GM19328 (cell line): ENCODE measurements around the gene HMGCR.

Experiments used
- ATAC-seq: cut with Tn5 transposase; IDR thresholded peaks from one replicate; pipeline ENCODE4 v1.9.1; 2021; ENCODE audit warnings: mild to moderate bottlenecking, moderate library complexity; ENCODE audit not compliant: unreplicated experiment

Gene HMGCR

GRCh38 chr5:75340714-75341478 lies 3.9 kb downstream of the HMGCR start:
- ATAC-seq = no peak

- ATAC-seq = no peak
Observed at GRCh38 chr5:75341934-75342333, 4.9 kb downstream of the HMGCR start.

- ATAC-seq = no peak
Observed at GRCh38 chr5:75342836-75343235, 5.8 kb downstream of the HMGCR start.

- ATAC-seq = no peak
Observed at GRCh38 chr5:75348241-75348640, 11.2 kb downstream of the HMGCR start.

GRCh38 chr5:75349663-75350062 lies 12.6 kb downstream of the HMGCR start:
- no peak for ATAC-seq

GRCh38 chr5:75351139-75351926 lies 14.3 kb downstream of the HMGCR start:
- ATAC-seq = no peak

GRCh38 chr5:75355236-75355635 lies 18.2 kb downstream of the HMGCR start:
- no peak for ATAC-seq

- ATAC-seq = no peak
Observed at GRCh38 chr5:75356719-75357118, 19.7 kb downstream of the HMGCR start.

GRCh38 chr5:75358117-75358516 lies 21.1 kb downstream of the HMGCR start:
- ATAC-seq = no peak

- ATAC-seq = no peak
Observed at GRCh38 chr5:75361310-75361709, 24.3 kb downstream of the HMGCR start.

GRCh38 chr5:75362474-75362975 lies 25.5 kb downstream of the HMGCR start:
- ATAC-seq = no peak

GRCh38 chr5:75363111-75363510 lies 26.1 kb downstream of the HMGCR start:
- no peak for ATAC-seq

- no peak for ATAC-seq
Observed at GRCh38 chr5:75363726-75364495, 26.9 kb downstream of the HMGCR start.

- ATAC-seq = no peak
Observed at GRCh38 chr5:75364571-75365280, 27.7 kb downstream of the HMGCR start.

- ATAC-seq = no peak
Observed at GRCh38 chr5:75365740-75366139, 28.7 kb downstream of the HMGCR start.

GRCh38 chr5:75366787-75367186 lies 29.8 kb downstream of the HMGCR start:
- ATAC-seq = peak; percentile 48

GRCh38 chr5:75367401-75367800 lies 30.4 kb downstream of the HMGCR start:
- no peak for ATAC-seq

- no peak for ATAC-seq
Observed at GRCh38 chr5:75368391-75368790, 31.4 kb downstream of the HMGCR start.

- no peak for ATAC-seq
Observed at GRCh38 chr5:75373862-75374261, 36.8 kb downstream of the HMGCR start.

- ATAC-seq = no peak
Observed at GRCh38 chr5:75374394-75374814, 37.4 kb downstream of the HMGCR start.

- no peak for ATAC-seq
Observed at GRCh38 chr5:75375414-75375813, 38.4 kb downstream of the HMGCR start.
